AG04450 (cell line): Measurements from ENCODE around the gene HSF4. TPM values are rescaled to one million over a fixed set of nuclear protein-coding genes. Genes with fewer than 3 reads are reported as not detected.

ENCODE experiments used
- CTCF ChIA-PET: fragments of 300-600, 350-600 bp; formaldehyde crosslinking; extraction: SDS; loops from one replicate; lab custom pipeline; 2022; ENCODE audit warnings: antibody characterized with exemption, inconsistent platforms; lab: Charles Lee
- POLR2A ChIA-PET: fragments of 350-600 bp; formaldehyde crosslinking; extraction: SDS; loops from one replicate; lab custom pipeline; 2021; ENCODE audit warnings: antibody characterized with exemption, inconsistent platforms; lab: Yijun Ruan, JAX
- DNase-seq: peaks from one replicate; pipeline ENCODE4 v3.0.0-alpha.2; 2011; ENCODE audit warnings: low read depth, low spot score
- H3K27ac ChIP-seq: one replicate; pipeline ENCODE4 v1.5.1; 2012; ENCODE audit warnings: low read depth, low read length, control low read depth
- H3K27me3 ChIP-seq: one replicate; pipeline ENCODE4 v1.6.0; 2012; ENCODE audit warnings: low read length; ENCODE audit not compliant: control insufficient read depth, insufficient read depth
- H3K4me3 ChIP-seq: 2 replicates; pipeline ENCODE4 v1.5.1; 2011; ENCODE audit warnings: mild to moderate bottlenecking, low read depth, low read length, control low read depth
- H3K9me3 ChIP-seq: 2 replicates; pipeline ENCODE4 v1.5.1; 2012; ENCODE audit warnings: low read length; ENCODE audit not compliant: control insufficient read depth, insufficient read depth
- polyA plus RNA-seq: library from polyadenylated mRNA; depleted of rRNA; stranded (reverse); fragments of >200 nt; gene quantifications from 2 replicates; pipeline ENCODE4 v1.2.3, GENCODE V29; 2011
- TF ChIP-seq, protein P1 (sequence below): IDR thresholded peaks from 2 replicates; pipeline ENCODE4 v1.5.1; 2011; ENCODE audit warnings: low read depth, low read length, control low read depth, inconsistent platforms

HSF4 gene
- polyA plus RNA-seq, 1 experiment, result 0.82 TPM

GRCh38 chr16:67179421-67180080, 15.0 kb downstream of the HSF4 start:
- DNase-seq, result no peak
- no peak overlapping the region for H3K27ac ChIP-seq
- H3K9me3 ChIP-seq, result no peaks in the 10 kb centered on the region; the same call in 1 of the 2 replicates
- CTCF ChIA-PET, result interaction anchor here (1.1 kb wide), 1 partner anchor 11 kb away, joined by 4 read pairs; no protein-coding TSS in a partner anchor
- TF ChIP-seq, protein P1, sequence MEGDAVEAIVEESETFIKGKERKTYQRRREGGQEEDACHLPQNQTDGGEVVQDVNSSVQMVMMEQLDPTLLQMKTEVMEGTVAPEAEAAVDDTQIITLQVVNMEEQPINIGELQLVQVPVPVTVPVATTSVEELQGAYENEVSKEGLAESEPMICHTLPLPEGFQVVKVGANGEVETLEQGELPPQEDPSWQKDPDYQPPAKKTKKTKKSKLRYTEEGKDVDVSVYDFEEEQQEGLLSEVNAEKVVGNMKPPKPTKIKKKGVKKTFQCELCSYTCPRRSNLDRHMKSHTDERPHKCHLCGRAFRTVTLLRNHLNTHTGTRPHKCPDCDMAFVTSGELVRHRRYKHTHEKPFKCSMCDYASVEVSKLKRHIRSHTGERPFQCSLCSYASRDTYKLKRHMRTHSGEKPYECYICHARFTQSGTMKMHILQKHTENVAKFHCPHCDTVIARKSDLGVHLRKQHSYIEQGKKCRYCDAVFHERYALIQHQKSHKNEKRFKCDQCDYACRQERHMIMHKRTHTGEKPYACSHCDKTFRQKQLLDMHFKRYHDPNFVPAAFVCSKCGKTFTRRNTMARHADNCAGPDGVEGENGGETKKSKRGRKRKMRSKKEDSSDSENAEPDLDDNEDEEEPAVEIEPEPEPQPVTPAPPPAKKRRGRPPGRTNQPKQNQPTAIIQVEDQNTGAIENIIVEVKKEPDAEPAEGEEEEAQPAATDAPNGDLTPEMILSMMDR, result no peak
- POLR2A ChIA-PET, result interaction anchor here (1.1 kb wide), 1 partner anchor 335 kb away, joined by 3 read pairs; no protein-coding TSS in a partner anchor
- H3K4me3 ChIP-seq, result no peak overlapping the region
- no peaks in the 10 kb centered on the region for H3K27me3 ChIP-seq

DNA sequence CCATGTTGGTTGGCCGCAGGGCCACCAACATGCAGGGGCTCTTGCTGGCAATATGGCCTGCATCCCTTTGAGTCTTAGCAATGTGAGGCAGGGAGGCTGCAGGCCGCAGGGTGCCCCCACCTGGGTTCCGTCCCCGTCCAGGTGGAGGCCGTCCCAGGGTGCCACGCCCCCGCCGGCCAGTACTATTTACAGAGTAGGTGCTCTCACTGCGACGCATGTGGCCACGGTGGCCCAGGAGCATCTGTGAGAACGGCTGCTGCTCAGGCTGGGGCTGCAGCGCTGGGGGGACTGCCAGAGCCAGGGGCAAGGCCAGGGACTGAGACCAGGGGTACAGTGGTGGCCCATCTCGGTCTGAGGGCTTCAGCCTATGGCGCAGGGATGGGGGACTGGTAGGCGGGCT, 15.6 kb downstream of the HSF4 start:
- CTCF ChIA-PET, result interaction anchor here (1.1 kb wide), 1 partner anchor 11 kb away, joined by 4 read pairs; no protein-coding TSS in a partner anchor
- Histone ChIP-seq H3K9me3 (no peaks in the 10 kb centered on the region; the same call in 1 of the 2 replicates), H3K27me3 (no peaks in the 10 kb centered on the region), H3K27ac (no peak overlapping the region), H3K4me3 (no peak overlapping the region)
- POLR2A ChIA-PET, result interaction anchor here (1.1 kb wide), 1 partner anchor 334 kb away, joined by 3 read pairs; no protein-coding TSS in a partner anchor
- TF ChIP-seq, protein P1, result no peak
- DNase-seq, result no peak

- ChIA-PET POLR2A (interaction anchor here (0.7 to 1.2 kb wide), 3 partner anchors 11 to 31 kb away, joined by 4 to 6 read pairs (median 6); partner anchors contain the start of genes B3GNT9 and NOL3), CTCF (interaction anchor here (1.0 kb wide), 1 partner anchor 26 kb away, joined by 4 read pairs; no protein-coding TSS in a partner anchor)
- Histone ChIP-seq H3K9me3 (no peaks in the 10 kb centered on the region; the same call in 1 of the 2 replicates), H3K27ac (peak overlapping the region; percentile 33), H3K4me3 (peak overlapping the region; percentile 20), H3K27me3 (no peaks in the 10 kb centered on the region)
- peak; percentile 79 for DNase-seq
- TF ChIP-seq, protein P1, result no peak
Observed at GRCh38 chr16:67181346-67181745, 16.8 kb downstream of the HSF4 start.

- TF ChIP-seq, protein P1, result no peak
- H3K9me3 ChIP-seq, result no peaks in the 10 kb centered on the region; the same call in 1 of the 2 replicates
- DNase-seq, result no peak
- CTCF ChIA-PET, result interaction anchor here (1.1 to 2.1 kb wide), 2 partner anchors 27 to 221 kb away, joined by 4 to 16 read pairs; partner anchors contain the start of gene CES3
- H3K4me3 ChIP-seq, result peak overlapping the region; percentile 71
- POLR2A ChIA-PET, result interaction anchor here (0.7 to 1.4 kb wide), 2 partner anchors 13 to 17 kb away, joined by 3 to 10 read pairs; no protein-coding TSS in a partner anchor
- H3K27ac ChIP-seq, result no peak overlapping the region
- no peaks in the 10 kb centered on the region for H3K27me3 ChIP-seq
Observed at GRCh38 chr16:67182288-67182687, 17.7 kb downstream of the HSF4 start.
